SK-N-SH treated with all-trans-retinoic acid at 6 μM for 48 hours (cell line): ENCODE measurements around the gene NARS2.

ENCODE experiments used
- GLIS3 ChIP-seq: fragments of 250-450 bp; sonication (Bioruptor Pico); IDR thresholded peaks from 2 replicates; pipeline ENCODE4 v1.5.0; 2020; ENCODE audit warnings: mild to moderate bottlenecking, moderate library complexity
- TOX ChIP-seq: fragments of 250-450 bp; sonication (Bioruptor Pico); IDR thresholded peaks from 2 replicates; pipeline ENCODE4 v1.8.0; 2021; ENCODE audit warnings: mild to moderate bottlenecking, moderate library complexity, borderline replicate concordance

DNA sequence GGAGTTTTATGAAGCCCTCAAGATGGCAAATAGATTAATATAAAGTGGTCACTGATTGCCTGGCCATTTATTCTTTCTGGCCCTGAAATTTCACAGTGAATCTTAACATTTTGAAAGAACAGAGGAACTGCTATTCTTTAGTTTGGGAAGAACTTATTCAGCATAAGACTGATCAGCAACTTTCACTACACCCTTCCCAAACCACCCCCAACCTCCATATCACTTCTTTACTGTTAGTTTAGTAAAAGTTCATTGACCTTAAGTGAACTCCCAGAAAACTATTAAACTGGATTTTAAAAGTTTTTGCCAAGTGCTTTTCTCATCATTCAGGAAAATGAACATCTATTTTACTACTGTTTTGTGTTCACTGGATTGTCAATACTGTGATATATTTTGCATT lies 77.4 kb downstream of the NARS2 start:
- TF ChIP-seq TOX (CRISPR knock-in tag) (no peak), GLIS3 (CRISPR knock-in tag) (no peak)
